ENCODE measurements around the gene MXD4. TPM values are rescaled to one million over a fixed set of nuclear protein-coding genes. Genes with fewer than 3 reads are reported as not detected.

MXD4 gene
- total RNA-seq, 1 experiment from 2014 or later, result 53.2 TPM

GRCh38 chr4:2267320-2267811, 5.5 kb upstream of the MXD4 start:
- DNase-seq (ENCODE audit: low spot score), result no peak
- in situ Hi-C loops (cut with HindIII; ENCODE audit: low sequenced_read_pairs), result no loop called here

- in situ Hi-C loops (cut with HindIII; ENCODE audit: low sequenced_read_pairs), result no loop called here
- DNase-seq (ENCODE audit: low spot score), result no peak
Measured at GRCh38 chr4:2266821-2267220, 4.9 kb upstream of the MXD4 start.

- in situ Hi-C loops (cut with HindIII; ENCODE audit: low sequenced_read_pairs), result no loop called here
- DNase-seq (ENCODE audit: low spot score), result peak; percentile 85
Measured at GRCh38 chr4:2266181-2266580, 4.3 kb upstream of the MXD4 start.

- in situ Hi-C loops (cut with HindIII; ENCODE audit: low sequenced_read_pairs), result no loop called here
- no peak for DNase-seq (ENCODE audit: low spot score)
Measured at GRCh38 chr4:2265113-2266110, 3.5 kb upstream of the MXD4 start.

GRCh38 chr4:2264481-2265041, 2.7 kb upstream of the MXD4 start:
- no peak for DNase-seq (ENCODE audit: low spot score)
- in situ Hi-C loops (cut with HindIII; ENCODE audit: low sequenced_read_pairs), result no loop called here

- in situ Hi-C loops (cut with HindIII; ENCODE audit: low sequenced_read_pairs), result no loop called here
- DNase-seq (ENCODE audit: low spot score), result no peak
Measured at GRCh38 chr4:2263926-2264321, 2.0 kb upstream of the MXD4 start.

GRCh38 chr4:2262944-2263250, 988 bp upstream of the MXD4 start:
- in situ Hi-C loops (cut with HindIII; ENCODE audit: low sequenced_read_pairs), result no loop called here
- no peak for DNase-seq (ENCODE audit: low spot score)

GRCh38 chr4:2262145-2262943, 435 bp upstream of the MXD4 start:
- in situ Hi-C loops (cut with HindIII; ENCODE audit: low sequenced_read_pairs), result no loop called here
- peak; percentile 100 for DNase-seq (ENCODE audit: low spot score)

GRCh38 chr4:2261110-2261852, 628 bp downstream of the MXD4 start:
- no peak for DNase-seq (ENCODE audit: low spot score)
- in situ Hi-C loops (cut with HindIII; ENCODE audit: low sequenced_read_pairs), result no loop called here

- DNase-seq (ENCODE audit: low spot score), result no peak
- in situ Hi-C loops (cut with HindIII; ENCODE audit: low sequenced_read_pairs), result no loop called here
Measured at GRCh38 chr4:2260344-2261109, 1.4 kb downstream of the MXD4 start.

GRCh38 chr4:2259541-2260343, 2.2 kb downstream of the MXD4 start:
- in situ Hi-C loops (cut with HindIII; ENCODE audit: low sequenced_read_pairs), result no loop called here
- DNase-seq (ENCODE audit: low spot score), result no peak

- in situ Hi-C loops (cut with HindIII; ENCODE audit: low sequenced_read_pairs), result no loop called here
- peak; percentile 68 for DNase-seq (ENCODE audit: low spot score)
Measured at GRCh38 chr4:2259036-2259540, 2.8 kb downstream of the MXD4 start.

- no peak for DNase-seq (ENCODE audit: low spot score)
- in situ Hi-C loops (cut with HindIII; ENCODE audit: low sequenced_read_pairs), result no loop called here
Measured at GRCh38 chr4:2258091-2259035, 3.5 kb downstream of the MXD4 start.

GRCh38 chr4:2257361-2258081, 4.4 kb downstream of the MXD4 start:
- DNase-seq (ENCODE audit: low spot score), result peak; percentile 77
- in situ Hi-C loops (cut with HindIII; ENCODE audit: low sequenced_read_pairs), result no loop called here

- DNase-seq (ENCODE audit: low spot score), result no peak
- in situ Hi-C loops (cut with HindIII; ENCODE audit: low sequenced_read_pairs), result no loop called here
Measured at GRCh38 chr4:2256781-2257191, 5.1 kb downstream of the MXD4 start.

GRCh38 chr4:2256156-2256731, 5.7 kb downstream of the MXD4 start:
- DNase-seq (ENCODE audit: low spot score), result no peak
- in situ Hi-C loops (cut with HindIII; ENCODE audit: low sequenced_read_pairs), result no loop called here

All from G401 (cell line).